GM20000 (cell line): Measurements from ENCODE around the gene POLRMT.

Source experiments
- DNase-seq: peaks from one replicate; pipeline ENCODE4 v3.0.0; 2012; ENCODE audit warnings: low spot score
- TF ChIP-seq, protein P1 (sequence below): IDR thresholded peaks from 2 replicates; pipeline ENCODE4 v1.5.1; 2012; ENCODE audit warnings: mild to moderate bottlenecking, control low read depth; ENCODE audit errors: extremely low read depth, missing control alignments

Gene POLRMT

DNA sequence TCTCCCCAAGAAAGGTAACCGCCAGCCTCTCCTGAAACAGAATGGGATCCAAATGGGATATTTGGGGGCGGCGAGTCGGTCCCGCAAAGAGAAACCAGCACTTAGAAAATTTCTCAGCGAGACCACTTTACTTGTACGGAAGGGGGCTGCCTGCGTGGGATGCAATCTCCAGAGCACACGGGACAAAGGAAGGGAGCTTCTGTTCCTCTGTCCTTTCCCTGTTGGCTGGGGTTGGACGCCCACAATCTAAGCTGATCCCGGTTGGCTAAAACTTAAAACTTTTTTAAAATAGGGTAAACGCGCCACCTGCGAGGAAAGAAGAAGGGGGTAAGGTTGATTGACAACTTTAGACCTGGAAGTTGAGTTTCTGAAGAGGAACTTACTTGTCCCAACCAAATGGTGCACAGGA lies 61.8 kb downstream of the POLRMT start:
- TF ChIP-seq, protein P1, sequence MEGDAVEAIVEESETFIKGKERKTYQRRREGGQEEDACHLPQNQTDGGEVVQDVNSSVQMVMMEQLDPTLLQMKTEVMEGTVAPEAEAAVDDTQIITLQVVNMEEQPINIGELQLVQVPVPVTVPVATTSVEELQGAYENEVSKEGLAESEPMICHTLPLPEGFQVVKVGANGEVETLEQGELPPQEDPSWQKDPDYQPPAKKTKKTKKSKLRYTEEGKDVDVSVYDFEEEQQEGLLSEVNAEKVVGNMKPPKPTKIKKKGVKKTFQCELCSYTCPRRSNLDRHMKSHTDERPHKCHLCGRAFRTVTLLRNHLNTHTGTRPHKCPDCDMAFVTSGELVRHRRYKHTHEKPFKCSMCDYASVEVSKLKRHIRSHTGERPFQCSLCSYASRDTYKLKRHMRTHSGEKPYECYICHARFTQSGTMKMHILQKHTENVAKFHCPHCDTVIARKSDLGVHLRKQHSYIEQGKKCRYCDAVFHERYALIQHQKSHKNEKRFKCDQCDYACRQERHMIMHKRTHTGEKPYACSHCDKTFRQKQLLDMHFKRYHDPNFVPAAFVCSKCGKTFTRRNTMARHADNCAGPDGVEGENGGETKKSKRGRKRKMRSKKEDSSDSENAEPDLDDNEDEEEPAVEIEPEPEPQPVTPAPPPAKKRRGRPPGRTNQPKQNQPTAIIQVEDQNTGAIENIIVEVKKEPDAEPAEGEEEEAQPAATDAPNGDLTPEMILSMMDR, result no peak
- DNase-seq, result no peak

DNA sequence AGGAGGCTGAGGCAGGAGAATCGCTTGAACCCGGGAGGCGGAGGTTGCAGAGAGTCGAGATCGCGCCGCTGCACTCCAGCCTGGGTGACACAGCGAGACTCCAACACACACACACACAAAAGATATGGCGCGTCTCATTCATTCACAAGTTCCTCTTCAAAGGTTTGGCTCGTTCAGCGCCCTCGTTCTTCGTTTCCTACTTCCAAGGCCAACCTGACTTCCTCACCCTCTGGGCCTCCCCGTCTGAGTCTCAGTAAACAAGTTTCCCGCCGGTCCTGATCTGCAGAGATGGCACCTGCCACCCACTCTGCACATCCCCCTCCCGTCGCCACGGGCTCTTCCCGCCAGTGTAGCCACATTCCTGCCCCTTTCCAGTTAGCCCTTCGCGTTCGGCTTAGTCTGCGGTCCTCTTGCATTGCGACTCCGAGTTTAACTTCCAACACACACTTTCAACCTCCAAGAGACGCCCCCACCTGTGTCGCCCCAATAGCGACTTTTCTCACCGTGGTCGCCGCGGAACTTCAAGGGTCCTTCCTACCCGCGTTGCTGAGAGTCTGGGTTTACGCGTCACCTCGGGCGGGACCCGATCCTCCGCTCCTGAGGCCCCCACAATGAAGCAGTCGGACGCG lies 62.3 kb downstream of the POLRMT start:
- TF ChIP-seq, protein P1, result no peak
- no peak for DNase-seq

DNA sequence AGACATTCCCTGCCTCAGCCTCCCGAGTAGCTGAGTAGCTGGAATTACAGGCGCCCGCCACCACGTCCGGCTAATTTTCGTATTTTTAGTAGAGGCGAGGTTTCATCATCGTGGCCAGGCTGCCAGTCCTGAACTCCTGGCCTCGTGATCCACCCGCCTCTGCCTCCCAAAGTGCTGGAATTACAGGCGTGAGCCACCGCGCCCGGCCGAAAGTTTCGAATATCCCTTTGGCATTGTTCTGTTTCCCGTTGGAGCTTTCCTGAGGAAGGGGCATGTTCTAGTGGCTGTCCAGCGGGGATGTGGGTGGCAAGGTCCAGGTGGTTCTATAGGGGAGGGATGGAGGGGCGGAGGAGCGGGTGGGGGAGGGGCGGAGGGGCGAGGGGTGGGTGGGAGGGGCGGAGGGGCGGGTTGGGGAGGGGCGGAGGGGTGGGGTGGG lies 63.1 kb downstream of the POLRMT start:
- TF ChIP-seq, protein P1, result no peak
- DNase-seq, result no peak

DNA sequence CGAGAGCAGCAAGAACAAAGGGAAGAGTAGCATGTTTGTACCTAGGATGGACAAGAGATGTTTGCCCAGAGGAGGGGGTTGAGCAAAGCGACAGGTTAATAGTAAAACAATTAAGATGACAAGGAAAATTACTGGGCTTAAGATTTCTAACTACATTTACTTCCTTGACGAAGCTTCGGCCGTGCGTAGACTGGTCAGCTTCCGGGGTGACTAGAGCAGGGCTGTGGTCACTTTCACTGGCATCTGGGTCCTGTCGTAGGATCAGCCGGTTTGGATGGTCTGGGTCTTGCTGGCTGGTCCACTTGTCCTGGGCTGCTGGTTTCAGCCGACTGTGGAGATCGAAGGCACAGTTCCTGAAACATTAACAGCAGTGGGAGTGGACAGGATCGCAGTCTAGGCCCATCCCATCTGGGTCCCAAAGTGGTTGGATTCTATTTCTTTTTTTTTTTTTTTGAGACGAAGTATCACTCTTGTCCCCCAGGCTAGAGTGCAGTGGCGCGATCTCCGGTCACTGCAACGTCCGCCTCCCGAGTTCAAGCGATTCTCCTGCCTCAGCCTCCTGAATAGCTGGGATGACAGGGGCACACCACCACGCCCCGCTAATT lies 65.9 kb downstream of the POLRMT start:
- no peak for DNase-seq

More for the DNA sequence above, 65.9 kb downstream of the POLRMT start:
- TF ChIP-seq, protein P1, result no peak
